ENCODE results near the gene KLF1. TPM values are rescaled to one million over a fixed set of nuclear protein-coding genes. Genes with fewer than 3 reads are reported as not detected.

The KLF1 gene
- total RNA-seq, 1 experiment from 2014 or later: not detected

- H3K9me3 Mint-ChIP-seq (ENCODE audit: low read depth, unreplicated experiment): no peaks in the 10 kb centered on the region
- H3K36me3 Mint-ChIP-seq (ENCODE audit: insufficient read depth, unreplicated experiment): peaks cover 48% of the 10 kb centered on the region
- H3K27me3 Mint-ChIP-seq (ENCODE audit: unreplicated experiment): no peaks in the 10 kb centered on the region
- peak overlapping the region; percentile 72 for H3K27ac Mint-ChIP-seq (ENCODE audit: unreplicated experiment)
- DNase-seq: no peak
- no TSS peak for BruUV-seq (replicated peaks)
- TF ChIP-seq CTCF (IDR thresholded peaks at IDR 0.05; ENCODE audit: unreplicated experiment): no peak
- intact Hi-C loops (cut with micrococcal nuclease; ENCODE audit: unreplicated experiment): no loop called here
- CTCF ChIA-PET: interaction anchor here (0.6 to 0.7 kb wide), 2 partner anchors 10 to 175 kb away, joined by 4 to 9 read pairs; no protein-coding TSS in a partner anchor
- H3K4me3 Mint-ChIP-seq (ENCODE audit: low read depth, unreplicated experiment): peak overlapping the region; percentile 90
- peaks cover 15% of the 10 kb centered on the region for H3K4me1 Mint-ChIP-seq (ENCODE audit: low read depth, unreplicated experiment)
These were observed 45.6 kb upstream of the KLF1 start for GRCh38 chr19:12932392-12933286.

GRCh38 chr19:12930002-12930645 lies 43.1 kb upstream of the KLF1 start:
- H3K36me3 Mint-ChIP-seq (ENCODE audit: insufficient read depth, unreplicated experiment): peaks cover 59% of the 10 kb centered on the region
- no peak overlapping the region for H3K4me3 Mint-ChIP-seq (ENCODE audit: low read depth, unreplicated experiment)
- no peak for DNase-seq
- H3K27ac Mint-ChIP-seq (ENCODE audit: unreplicated experiment): no peak overlapping the region
- peaks cover 9% of the 10 kb centered on the region for H3K4me1 Mint-ChIP-seq (ENCODE audit: low read depth, unreplicated experiment)
- no TSS peak for BruUV-seq (replicated peaks)
- no peak for TF ChIP-seq CTCF (IDR thresholded peaks at IDR 0.05; ENCODE audit: unreplicated experiment)
- H3K27me3 Mint-ChIP-seq (ENCODE audit: unreplicated experiment): no peaks in the 10 kb centered on the region
- H3K9me3 Mint-ChIP-seq (ENCODE audit: low read depth, unreplicated experiment): no peaks in the 10 kb centered on the region
- CTCF ChIA-PET: no interaction called here
- intact Hi-C loops (cut with micrococcal nuclease; ENCODE audit: unreplicated experiment): no loop called here

GRCh38 chr19:12924621-12925310 lies 37.8 kb upstream of the KLF1 start:
- H3K9me3 Mint-ChIP-seq (ENCODE audit: low read depth, unreplicated experiment): no peaks in the 10 kb centered on the region
- no peaks in the 10 kb centered on the region for H3K27me3 Mint-ChIP-seq (ENCODE audit: unreplicated experiment)
- no peaks in the 10 kb centered on the region for H3K4me1 Mint-ChIP-seq (ENCODE audit: low read depth, unreplicated experiment)
- H3K27ac Mint-ChIP-seq (ENCODE audit: unreplicated experiment): no peak overlapping the region
- no peak overlapping the region for H3K4me3 Mint-ChIP-seq (ENCODE audit: low read depth, unreplicated experiment)
- BruUV-seq (replicated peaks): no TSS peak
- TF ChIP-seq CTCF (IDR thresholded peaks at IDR 0.05; ENCODE audit: unreplicated experiment): no peak
- CTCF ChIA-PET: no interaction called here
- intact Hi-C loops (cut with micrococcal nuclease; ENCODE audit: unreplicated experiment): no loop called here
- no peak for DNase-seq
- peaks cover 77% of the 10 kb centered on the region for H3K36me3 Mint-ChIP-seq (ENCODE audit: insufficient read depth, unreplicated experiment)

GRCh38 chr19:12922959-12923358 lies 36.0 kb upstream of the KLF1 start:
- Mint-ChIP-seq H3K27me3 (ENCODE audit: unreplicated experiment) (no peaks in the 10 kb centered on the region), H3K4me3 (ENCODE audit: low read depth, unreplicated experiment) (no peak overlapping the region), H3K4me1 (ENCODE audit: low read depth, unreplicated experiment) (no peaks in the 10 kb centered on the region), H3K36me3 (ENCODE audit: insufficient read depth, unreplicated experiment) (peaks cover 76% of the 10 kb centered on the region), H3K9me3 (ENCODE audit: low read depth, unreplicated experiment) (no peaks in the 10 kb centered on the region), H3K27ac (ENCODE audit: unreplicated experiment) (no peak overlapping the region)
- no peak for TF ChIP-seq CTCF (IDR thresholded peaks at IDR 0.05; ENCODE audit: unreplicated experiment)
- no TSS peak for BruUV-seq (replicated peaks)
- no peak for DNase-seq
- CTCF ChIA-PET: no interaction called here
- intact Hi-C loops (cut with micrococcal nuclease; ENCODE audit: unreplicated experiment): no loop called here
